GM03348 (cell line): ENCODE data around the gene RAB39A.
A peak's percentile ranks its signal among the peaks of the same experiment; 100 is the strongest.

Source experiments
- DNase-seq: peaks from one replicate; pipeline ENCODE4 v3.0.0; 2012; ENCODE audit warnings: low spot score

The RAB39A gene

GRCh38 chr11:107962181-107962580 lies 33.9 kb downstream of the RAB39A start:
- no peak for DNase-seq

- DNase-seq, result no peak
These were observed 34.8 kb downstream of the RAB39A start for GRCh38 chr11:107963091-107963490.

- DNase-seq, result no peak
These were observed 41.0 kb downstream of the RAB39A start for GRCh38 chr11:107969219-107969618.

GRCh38 chr11:107970049-107970448 lies 41.8 kb downstream of the RAB39A start:
- DNase-seq, result no peak

- no peak for DNase-seq
These were observed 45.4 kb downstream of the RAB39A start for GRCh38 chr11:107973641-107974040.

GRCh38 chr11:107988397-107989158 lies 60.3 kb downstream of the RAB39A start:
- DNase-seq, result no peak

GRCh38 chr11:107991868-107992414 lies 63.7 kb downstream of the RAB39A start:
- no peak for DNase-seq

GRCh38 chr11:107996006-107996776 lies 67.9 kb downstream of the RAB39A start:
- DNase-seq, result no peak

GRCh38 chr11:107998761-107999160 lies 70.5 kb downstream of the RAB39A start:
- DNase-seq, result no peak

- peak; percentile 33 for DNase-seq
These were observed 71.7 kb downstream of the RAB39A start for GRCh38 chr11:107999759-108000455.

GRCh38 chr11:108002476-108002875 lies 74.2 kb downstream of the RAB39A start:
- DNase-seq, result no peak

GRCh38 chr11:108003623-108004022 lies 75.4 kb downstream of the RAB39A start:
- no peak for DNase-seq

- no peak for DNase-seq
These were observed 79.6 kb downstream of the RAB39A start for GRCh38 chr11:108007819-108008218.

GRCh38 chr11:108008656-108009496 lies 80.6 kb downstream of the RAB39A start, which contains the start of gene CUL5:
TSS of gene CUL5 (plus strand) at chr11:108008898. CDS start at chr11:108009349, 451 bp downstream.
- peak; percentile 97 for DNase-seq

- peak; percentile 29 for DNase-seq
These were observed 81.5 kb downstream of the RAB39A start for GRCh38 chr11:108009497-108010370.

- DNase-seq, result no peak
These were observed 84.0 kb downstream of the RAB39A start for GRCh38 chr11:108012139-108012725.
